Stimulated activated naive B cell treated with anti-CD40 and anti-IgM and Interleukin-4, amounts not matched to agents 10 μg/mL and 1 μg/mL and 100 μg/mL, for 72 hours (primary cell): Measurements from ENCODE around the gene ATN1.
A peak's percentile ranks its signal among the peaks of the same experiment; 100 is the strongest.

Experiments
- ATAC-seq, 2 donors: fragments of 150-1000 bp; cut with Tn5 transposase; replicated peaks; 2 replicates each; pipeline ENCODE4 v1.10.0; 2021; ENCODE audit warnings: moderate library complexity in 1 of 2
- DNase-seq: peaks from one replicate; pipeline ENCODE4 v3.0.0; 2021
- H3K27ac Mint-ChIP-seq: one replicate; pipeline ENCODE4 v1.8.0; 2022; ENCODE audit warnings: mild to moderate bottlenecking, mixed read lengths
- H3K27me3 Mint-ChIP-seq, 2 donors: one replicate each; pipeline ENCODE4 v1.8.0; 2022; ENCODE audit warnings: mixed read lengths in 2 of 2
- H3K36me3 Mint-ChIP-seq, 2 donors: one replicate each; pipeline ENCODE4 v1.8.0; 2022; ENCODE audit warnings: mixed read lengths in 2 of 2, mild to moderate bottlenecking in 1 of 2
- H3K4me1 Mint-ChIP-seq, 2 donors: one replicate each; pipeline ENCODE4 v1.8.0; 2022; ENCODE audit warnings: mixed read lengths in 2 of 2, mild to moderate bottlenecking in 1 of 2
- H3K4me3 Mint-ChIP-seq, 2 donors: one replicate each; pipeline ENCODE4 v1.8.0; 2022; ENCODE audit warnings: mild to moderate bottlenecking in 2 of 2, mixed read lengths in 2 of 2, moderate library complexity in 1 of 2
- H3K9me3 Mint-ChIP-seq, 2 donors: one replicate each; pipeline ENCODE4 v1.8.0; 2022; ENCODE audit warnings: mixed read lengths in 2 of 2, mild to moderate bottlenecking in 1 of 2

The ATN1 gene

DNA sequence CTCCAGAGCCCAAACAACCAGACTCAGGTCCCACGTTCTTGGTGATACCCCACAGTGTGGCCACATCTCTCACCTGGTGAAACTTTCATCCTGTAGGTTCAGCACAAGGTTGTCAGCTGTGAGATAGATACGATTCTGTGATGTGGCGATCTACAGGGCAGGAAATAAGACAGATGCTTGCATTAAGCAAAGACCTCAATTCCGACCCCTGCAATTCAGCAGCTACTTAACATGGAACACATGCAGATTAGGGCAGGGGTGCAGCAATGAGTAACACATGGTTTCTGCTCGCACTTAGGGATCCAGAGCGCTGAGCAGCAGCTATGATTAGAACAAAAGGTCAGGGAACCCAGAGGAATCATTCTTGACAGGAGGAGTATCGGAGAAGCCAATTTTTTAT lies 38.6 kb downstream of the ATN1 start:
- Mint-ChIP-seq H3K27ac (peak overlapping the region; percentile 82), H3K4me3 (no peak overlapping the region), H3K4me1 (peaks cover 48 to 78% of the 10 kb centered on the region in 2 donors), H3K9me3 (no peaks in the 10 kb centered on the region), H3K36me3 (peaks cover 43 to 60% of the 10 kb centered on the region in 2 donors), H3K27me3 (no peaks in the 10 kb centered on the region)
- DNase-seq: no peak
- no peak for ATAC-seq

DNA sequence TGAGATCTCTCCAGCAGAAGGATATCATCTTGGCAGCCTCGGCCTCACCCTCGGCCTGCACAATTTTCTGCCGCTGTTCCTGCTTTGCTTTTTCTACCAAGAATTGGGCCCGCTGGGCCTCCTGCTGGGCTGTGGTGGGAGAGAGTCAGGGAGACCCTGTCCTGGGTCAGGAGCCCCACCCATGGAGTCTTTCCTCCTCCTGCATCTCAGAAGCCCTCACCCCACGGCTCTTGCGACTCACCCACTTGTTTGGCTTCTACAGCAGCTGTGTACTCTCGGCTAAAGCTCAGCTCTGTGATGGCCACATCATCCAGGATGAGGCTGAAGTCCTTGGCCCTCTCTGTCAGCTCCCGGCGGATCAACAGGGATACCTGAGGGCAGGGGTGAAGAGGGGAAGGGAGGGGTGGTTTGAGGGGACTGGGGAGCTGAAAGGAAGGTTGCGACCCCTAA lies 39.9 kb downstream of the ATN1 start:
- H3K36me3 Mint-ChIP-seq: peaks cover 39 to 61% of the 10 kb centered on the region in 2 donors
- no peak for ATAC-seq

GRCh38 chr12:6968426-6968825 lies 40.7 kb downstream of the ATN1 start:
- H3K36me3 Mint-ChIP-seq: peaks cover 40 to 62% of the 10 kb centered on the region in 2 donors
- no peak for DNase-seq
- H3K27ac Mint-ChIP-seq: peak overlapping the region; percentile 100
- ATAC-seq: no peak
- H3K9me3 Mint-ChIP-seq: no peaks in the 10 kb centered on the region
- peak overlapping the region; percentile 96 to 100 for H3K4me3 Mint-ChIP-seq
- H3K27me3 Mint-ChIP-seq: no peaks in the 10 kb centered on the region
- peaks cover 35 to 78% of the 10 kb centered on the region in 2 donors for H3K4me1 Mint-ChIP-seq

More for the DNA sequence above, 39.9 kb downstream of the ATN1 start:
- H3K4me3 Mint-ChIP-seq: no peak overlapping the region
- no peak for DNase-seq
- no peaks in the 10 kb centered on the region for H3K27me3 Mint-ChIP-seq
- H3K4me1 Mint-ChIP-seq: peaks cover 37 to 77% of the 10 kb centered on the region in 2 donors
- H3K27ac Mint-ChIP-seq: no peak overlapping the region
- no peaks in the 10 kb centered on the region for H3K9me3 Mint-ChIP-seq

GRCh38 chr12:6970096-6970527 lies 42.4 kb downstream of the ATN1 start:
- Mint-ChIP-seq H3K36me3 (peaks cover 42 to 69% of the 10 kb centered on the region in 2 donors), H3K4me1 (peaks cover 36 to 77% of the 10 kb centered on the region in 2 donors), H3K27me3 (no peaks in the 10 kb centered on the region), H3K9me3 (no peaks in the 10 kb centered on the region), H3K4me3 (peak overlapping the region; percentile 96 to 100), H3K27ac (peak overlapping the region; percentile 100)
- DNase-seq (no peak), ATAC-seq (peak; percentile 33 to 38)

DNA sequence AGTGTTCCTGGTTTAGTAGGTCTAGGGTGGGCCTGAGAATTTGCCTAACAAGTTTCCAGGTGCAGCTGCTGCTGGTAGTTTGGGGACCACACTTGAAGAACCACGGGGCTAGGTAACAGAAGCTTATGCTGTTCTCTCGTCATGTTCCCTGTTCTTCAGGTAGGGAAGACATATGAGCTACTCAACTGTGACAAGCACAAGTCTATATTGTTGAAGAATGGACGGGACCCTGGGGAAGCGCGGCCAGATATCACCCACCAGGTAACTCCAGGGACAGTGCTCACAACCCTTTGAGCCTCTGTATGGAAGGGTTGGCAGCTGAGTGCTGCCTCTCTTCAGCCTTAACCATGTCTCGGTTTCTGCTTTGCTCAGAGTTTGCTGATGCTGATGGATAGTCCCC lies 46.4 kb downstream of the ATN1 start:
- Mint-ChIP-seq H3K36me3 (peaks cover 44 to 75% of the 10 kb centered on the region in 2 donors), H3K4me1 (peaks cover 24 to 59% of the 10 kb centered on the region in 2 donors), H3K4me3 (no peak overlapping the region), H3K27me3 (no peaks in the 10 kb centered on the region), H3K9me3 (no peaks in the 10 kb centered on the region), H3K27ac (no peak overlapping the region)
- ATAC-seq (no peak), DNase-seq (no peak)

- peak; percentile 27 to 34 for ATAC-seq
- Mint-ChIP-seq H3K4me3 (no peak overlapping the region), H3K36me3 (peaks cover 41 to 71% of the 10 kb centered on the region in 2 donors), H3K27me3 (no peaks in the 10 kb centered on the region), H3K9me3 (no peaks in the 10 kb centered on the region), H3K27ac (peak overlapping the region; percentile 90), H3K4me1 (peaks cover 22 to 54% of the 10 kb centered on the region in 2 donors)
- DNase-seq: no peak
These were observed 47.7 kb downstream of the ATN1 start for GRCh38 chr12:6975297-6976032.

GRCh38 chr12:6977653-6978052 lies 49.9 kb downstream of the ATN1 start:
- no peak for ATAC-seq
- DNase-seq: no peak
- H3K27ac Mint-ChIP-seq: peak overlapping the region; percentile 49
- H3K36me3 Mint-ChIP-seq: peaks cover 43 to 70% of the 10 kb centered on the region in 2 donors
- no peak overlapping the region for H3K4me3 Mint-ChIP-seq
- peaks cover 20 to 37% of the 10 kb centered on the region in 2 donors for H3K4me1 Mint-ChIP-seq
- no peaks in the 10 kb centered on the region for H3K27me3 Mint-ChIP-seq
- H3K9me3 Mint-ChIP-seq: no peaks in the 10 kb centered on the region

- Mint-ChIP-seq H3K4me1 (peaks cover 18 to 32% of the 10 kb centered on the region in 2 donors), H3K9me3 (no peaks in the 10 kb centered on the region), H3K27ac (peak overlapping the region; percentile 59), H3K36me3 (peaks cover 43 to 68% of the 10 kb centered on the region in 2 donors), H3K27me3 (no peaks in the 10 kb centered on the region), H3K4me3 (no peak overlapping the region)
- no peak for ATAC-seq
- DNase-seq: no peak
These were observed 50.4 kb downstream of the ATN1 start for GRCh38 chr12:6978188-6978587.

GRCh38 chr12:6978611-6979011 lies 50.9 kb downstream of the ATN1 start:
- H3K27me3 Mint-ChIP-seq: no peaks in the 10 kb centered on the region
- peaks cover 45 to 67% of the 10 kb centered on the region in 2 donors for H3K36me3 Mint-ChIP-seq
- H3K4me1 Mint-ChIP-seq: peaks cover 15 to 27% of the 10 kb centered on the region in 2 donors
- no peak for DNase-seq
- no peaks in the 10 kb centered on the region for H3K9me3 Mint-ChIP-seq
- H3K4me3 Mint-ChIP-seq: no peak overlapping the region
- peak overlapping the region; percentile 53 for H3K27ac Mint-ChIP-seq
- ATAC-seq: no peak

DNA sequence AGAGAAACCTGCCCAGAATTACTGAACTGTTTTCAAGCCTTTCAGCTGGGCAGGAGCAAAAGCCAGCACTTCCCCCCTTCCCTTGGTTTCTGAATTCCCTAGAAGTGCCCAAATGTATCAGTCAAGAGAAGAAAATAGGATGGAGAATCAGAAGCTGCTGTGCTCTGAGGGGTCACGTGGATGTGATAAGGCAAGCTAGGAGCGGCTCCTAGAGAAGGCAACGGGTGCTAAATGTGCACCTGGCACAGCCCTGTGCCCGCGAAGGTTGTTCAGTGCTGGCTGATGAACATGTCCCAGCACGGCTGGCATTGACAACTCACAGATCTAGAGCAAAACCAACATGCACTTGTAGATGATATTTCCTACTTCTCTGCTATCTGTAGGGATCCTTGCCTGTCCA lies 51.3 kb downstream of the ATN1 start:
- no peak for DNase-seq
- H3K9me3 Mint-ChIP-seq: no peaks in the 10 kb centered on the region

DNA sequence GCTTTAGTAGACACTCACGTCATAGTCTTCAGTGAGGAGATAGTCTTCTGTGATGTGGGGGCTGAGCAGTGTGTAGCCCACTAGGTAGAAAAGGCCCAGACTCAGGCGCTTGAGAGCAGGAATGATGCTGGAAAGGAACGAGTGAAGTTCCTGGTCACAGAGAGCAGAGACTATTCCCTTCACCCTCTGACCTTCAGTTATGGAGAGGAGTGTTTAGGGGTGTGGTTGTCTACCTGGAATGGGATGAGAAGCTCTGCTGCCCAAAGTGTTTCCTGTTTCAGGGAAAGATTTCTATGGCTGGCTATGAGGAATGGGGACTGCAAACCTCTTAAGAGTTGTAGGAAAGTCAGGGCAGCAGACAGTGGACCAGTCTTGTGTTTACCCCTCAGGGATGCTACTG lies 51.7 kb downstream of the ATN1 start:
- Mint-ChIP-seq H3K4me3 (no peak overlapping the region), H3K27ac (no peak overlapping the region)

More for the DNA sequence above, 51.3 kb downstream of the ATN1 start:
- ATAC-seq: no peak
- Mint-ChIP-seq H3K4me1 (peaks cover 12 to 24% of the 10 kb centered on the region in 2 donors), H3K4me3 (no peak overlapping the region), H3K27ac (peak overlapping the region; percentile 53), H3K36me3 (peaks cover 44 to 63% of the 10 kb centered on the region in 2 donors), H3K27me3 (no peaks in the 10 kb centered on the region)

DNA sequence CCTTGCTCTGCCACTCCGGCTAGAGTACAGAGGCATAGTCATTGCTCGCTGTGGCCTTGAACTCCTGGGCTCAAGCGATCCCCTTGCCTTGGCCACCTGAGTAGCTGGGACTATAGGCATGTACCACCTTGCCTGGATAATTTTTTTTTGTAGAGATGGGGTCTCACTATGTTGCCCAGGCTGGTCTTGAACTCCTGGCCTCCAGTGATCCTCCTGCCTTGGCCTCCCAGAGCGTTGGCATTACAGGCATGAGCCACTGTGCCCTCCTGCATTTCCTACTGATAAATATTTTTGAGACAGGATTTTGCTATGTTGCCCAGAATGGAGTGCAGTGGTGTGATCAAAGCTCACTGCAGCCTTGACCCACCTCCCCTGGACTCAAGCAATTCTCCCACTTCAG lies 52.3 kb downstream of the ATN1 start:
- no peak overlapping the region for H3K4me3 Mint-ChIP-seq
- H3K27me3 Mint-ChIP-seq: no peaks in the 10 kb centered on the region
- H3K4me1 Mint-ChIP-seq: peaks cover 12 to 17% of the 10 kb centered on the region in 2 donors
- ATAC-seq (no peak), DNase-seq (no peak)
- no peak overlapping the region for H3K27ac Mint-ChIP-seq
- H3K36me3 Mint-ChIP-seq: peaks cover 43 to 60% of the 10 kb centered on the region in 2 donors
- no peaks in the 10 kb centered on the region for H3K9me3 Mint-ChIP-seq

More for the DNA sequence above, 51.7 kb downstream of the ATN1 start:
- H3K9me3 Mint-ChIP-seq: no peaks in the 10 kb centered on the region
- ATAC-seq (no peak), DNase-seq (no peak)
- H3K36me3 Mint-ChIP-seq: peaks cover 44 to 62% of the 10 kb centered on the region in 2 donors
- H3K4me1 Mint-ChIP-seq: peaks cover 12 to 23% of the 10 kb centered on the region in 2 donors
- no peaks in the 10 kb centered on the region for H3K27me3 Mint-ChIP-seq

DNA sequence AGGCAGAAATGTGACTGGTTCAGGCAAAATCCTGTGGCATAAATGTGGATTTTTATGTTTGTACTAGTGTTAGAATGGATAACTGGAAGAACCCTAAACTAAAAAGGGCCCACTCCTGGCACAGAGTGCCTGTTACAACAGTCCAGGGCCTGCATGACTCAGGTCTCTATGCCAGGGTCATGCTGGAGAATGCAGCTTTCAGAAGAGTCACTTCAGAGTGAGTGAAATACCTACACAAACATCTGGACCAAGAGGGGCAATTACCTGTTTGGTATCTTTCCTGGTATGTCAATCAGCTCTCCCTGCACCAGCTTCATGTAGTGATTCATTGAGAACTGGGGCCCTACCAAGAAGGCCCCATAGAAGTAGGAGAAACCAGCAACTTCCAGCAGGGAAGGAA lies 53.0 kb downstream of the ATN1 start:
- Mint-ChIP-seq H3K4me3 (no peak overlapping the region), H3K9me3 (no peaks in the 10 kb centered on the region), H3K27me3 (no peaks in the 10 kb centered on the region), H3K36me3 (peaks cover 41 to 57% of the 10 kb centered on the region in 2 donors), H3K4me1 (peaks cover 11% of the 10 kb centered on the region in 2 donors), H3K27ac (no peak overlapping the region)
- ATAC-seq (no peak), DNase-seq (no peak)

DNA sequence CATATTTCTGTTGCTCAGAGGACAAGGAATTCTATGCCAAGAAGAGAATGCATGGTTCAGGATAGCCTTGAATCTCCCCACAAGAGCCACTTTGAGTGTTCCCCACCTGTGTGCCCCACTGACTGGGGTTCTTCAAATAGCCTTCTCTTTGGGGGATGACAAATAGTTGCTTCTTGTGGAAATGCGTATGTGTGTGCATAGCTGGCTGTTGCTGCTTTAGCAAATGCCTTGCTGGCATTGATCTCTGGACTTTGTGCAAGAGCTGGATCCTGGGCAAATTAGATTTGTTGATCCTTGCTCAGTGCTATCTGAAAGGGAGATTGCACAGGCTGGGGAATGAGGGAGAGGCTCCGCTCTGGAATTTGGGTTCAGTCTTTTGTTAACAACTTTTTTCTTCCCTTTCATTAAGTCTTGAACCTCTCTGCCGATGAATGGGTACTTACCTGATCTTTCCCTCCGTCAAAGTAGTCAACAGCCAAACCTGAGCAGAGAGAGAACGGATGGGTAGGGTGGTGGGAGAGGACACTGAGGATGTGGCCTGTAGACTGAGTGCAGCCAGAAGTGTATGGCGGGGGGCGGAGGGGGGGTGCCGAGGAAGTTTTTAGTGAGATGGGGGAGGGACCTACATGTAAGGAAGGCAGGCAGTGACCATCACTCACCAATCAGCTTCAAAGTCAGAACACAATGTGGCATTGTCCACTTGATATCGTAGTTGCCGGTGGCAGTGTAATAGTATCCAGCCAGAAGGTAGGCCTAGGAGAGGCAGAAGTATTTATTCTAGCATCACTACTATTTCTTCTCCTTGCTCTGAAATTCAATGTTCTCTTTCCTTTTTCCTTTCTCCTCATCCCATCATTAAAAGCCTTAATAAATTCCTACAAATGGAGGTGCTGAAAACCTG lies 53.6 kb downstream of the ATN1 start:
- ATAC-seq: no peak
- Mint-ChIP-seq H3K27ac (peak overlapping the region; percentile 38), H3K4me1 (peaks cover 5 to 7% of the 10 kb centered on the region in 2 donors)

More for the DNA sequence above, 53.6 kb downstream of the ATN1 start:
- Mint-ChIP-seq H3K4me3 (no peak overlapping the region), H3K27me3 (no peaks in the 10 kb centered on the region), H3K9me3 (no peaks in the 10 kb centered on the region), H3K36me3 (peaks cover 40 to 57% of the 10 kb centered on the region in 2 donors)
- no peak for DNase-seq
